GM12878 (cell line): ENCODE data around the gene LRRN4CL. TPM values are rescaled to one million over a fixed set of nuclear protein-coding genes. Genes with fewer than 3 reads are reported as not detected.

Experiments
- ATAC-seq: fragments of 200-7000 bp; cut with Tn5 transposase; 3 replicates; pipeline ENCODE4 v1.9.1; 2020; ENCODE audit warnings: mild to moderate bottlenecking, moderate library complexity
- BruUV-seq: library from RNA; stranded (reverse); fragments of 400-500 nt; replicated peaks from 2 replicates; lab custom pipeline; 2021; lab: Mats Ljungman, UMichigan
- CTCF ChIA-PET: fragments of 300-600 bp; sonication (Branson Sonifier 250); formaldehyde crosslinking; extraction: SDS; loops from one replicate; lab custom pipeline; 2021; ENCODE audit warnings: inconsistent platforms; lab: Yijun Ruan, JAX
- POLR2A ChIA-PET: fragments of 350-600 bp; formaldehyde crosslinking; extraction: SDS; loops from one replicate; lab custom pipeline; 2021; ENCODE audit warnings: inconsistent platforms; lab: Charles Lee
- RAD21 ChIA-PET: fragments of 300-600 bp; sonication (Branson Sonifier 250); formaldehyde crosslinking; loops from one replicate; lab custom pipeline; 2023; ENCODE audit warnings: antibody characterized with exemption; ENCODE audit not compliant: unreplicated experiment; lab: Charles Lee
- SMC1A ChIA-PET: fragments of 300-600 bp; sonication (Branson Sonifier 250); formaldehyde crosslinking; loops from one replicate; lab custom pipeline; 2023; ENCODE audit not compliant: unreplicated experiment, uncharacterized antibody; lab: Charles Lee
- DNase-seq: peaks from one replicate; pipeline ENCODE4 v3.0.0-alpha.2; 2011; ENCODE audit warnings: low read depth, low spot score
- FAIRE-seq: peaks from 3 replicates; lab custom pipeline; 2011; peaks lifted over from hg19 to GRCh38; lab: Jason Lieb, UNC
- H2AFZ ChIP-seq: 2 replicates; pipeline ENCODE4 v1.6.0; 2011; ENCODE audit warnings: low read depth, low read length, control low read depth; ENCODE audit not compliant: control insufficient read depth
- H3K27ac ChIP-seq: 2 replicates; pipeline ENCODE4 v1.5.1; 2011; ENCODE audit warnings: control low read depth; ENCODE audit not compliant: control insufficient read depth, insufficient read depth
- H3K27me3 ChIP-seq, 2 experiments: replicated peaks in 1 of 2; 2 replicates each; pipeline versions ENCODE4 v1.6.0 to v1.6.1; 2011; ENCODE audit warnings: low read length in 1 of 2; ENCODE audit not compliant: control insufficient read depth in 2 of 2, insufficient read depth in 2 of 2
- H3K36me3 ChIP-seq, 2 experiments: 2 replicates each; pipeline ENCODE4 v1.5.1; 2011; ENCODE audit warnings: low read length in 1 of 2; ENCODE audit not compliant: control insufficient read depth in 2 of 2, insufficient read depth in 2 of 2
- H3K4me1 ChIP-seq: 2 replicates; pipeline ENCODE4 v1.6.1; 2011; ENCODE audit warnings: mild to moderate bottlenecking, low read length, moderate library complexity, mixed read lengths; ENCODE audit not compliant: control insufficient read depth, insufficient read depth
- H3K4me2 ChIP-seq: 2 replicates; pipeline ENCODE4 v1.6.0; 2011; ENCODE audit warnings: control low read depth; ENCODE audit not compliant: control insufficient read depth, insufficient read depth
- H3K4me3 ChIP-seq: fragments of 200-600 bp; sonication (generic); 2 replicates; pipeline ENCODE4 v1.5.1; 2016
- H3K79me2 ChIP-seq: 2 replicates; pipeline ENCODE4 v1.6.0; 2011; ENCODE audit warnings: low read length; ENCODE audit not compliant: control insufficient read depth, insufficient read depth
- H3K9ac ChIP-seq: 2 replicates; pipeline ENCODE4 v1.8.0; 2011; ENCODE audit warnings: low read length, control low read depth, mixed read lengths; ENCODE audit not compliant: control insufficient read depth, insufficient read depth
- H3K9me3 ChIP-seq: replicated peaks from 3 replicates; pipeline ENCODE4 v1.5.1; 2011; ENCODE audit warnings: mild to moderate bottlenecking, low read length; ENCODE audit not compliant: control insufficient read depth, insufficient read depth
- H4K20me1 ChIP-seq: 2 replicates; pipeline ENCODE4 v1.6.0; 2011; ENCODE audit not compliant: control insufficient read depth, insufficient read depth
- CHD4 ChIP-seq: fragments of 200-600 bp; sonication (generic); IDR thresholded peaks from 2 replicates; pipeline ENCODE4 v1.6.1; 2016; ENCODE audit warnings: mild to moderate bottlenecking
- GABPA ChIP-seq: IDR thresholded peaks from 2 replicates; pipeline ENCODE4 v1.6.1; 2014; ENCODE audit warnings: antibody characterized with exemption, low read depth, mild to moderate bottlenecking, inconsistent platforms
- KLF5 ChIP-seq: fragments of 450-650 bp; IDR thresholded peaks from 2 replicates; pipeline ENCODE4 v1.6.1; 2014; ENCODE audit warnings: mild to moderate bottlenecking; ENCODE audit not compliant: partially characterized antibody
- NRF1 ChIP-seq: conservative IDR thresholded peaks from 2 replicates; pipeline ENCODE4 v1.6.1; 2011; ENCODE audit warnings: mild to moderate bottlenecking, low read depth, low read length, improper control_type of control experiment
- PAX8 ChIP-seq: fragments of 450-650 bp; IDR thresholded peaks from 2 replicates; pipeline ENCODE4 v1.6.1; 2017; ENCODE audit warnings: mild to moderate bottlenecking, moderate library complexity
- RAD21 ChIP-seq: IDR thresholded peaks from 2 replicates; pipeline ENCODE4 v1.6.1; 2011; ENCODE audit warnings: mild to moderate bottlenecking, low read depth, low read length, moderate library complexity; ENCODE audit not compliant: insufficient read depth
- RUNX3 ChIP-seq: IDR thresholded peaks from 2 replicates; pipeline ENCODE4 v1.6.1; 2012; ENCODE audit warnings: low read length, inconsistent platforms
- YBX1 ChIP-seq: fragments of 450-650 bp; IDR thresholded peaks from 2 replicates; pipeline ENCODE4 v1.6.1; 2016; ENCODE audit warnings: antibody characterized with exemption
- WGBS: methylation state at CpG from one replicate; pipeline ENCODE4 v1.1.6; 2016; ENCODE audit warnings: low lambda C conversion rate; ENCODE audit not compliant: insufficient replicate concordance, insufficient coverage; ENCODE audit errors: missing lambda C conversion rate; 5-methylcytosine and 5-hydroxymethylcytosine counted together
- in situ Hi-C: fragments of 300-500 bp; cut with MboI; formaldehyde crosslinking; loops from 9 replicates; pipeline ENCODE4 v1.14.3; 2018; ENCODE audit warnings: mixed read lengths
- intact Hi-C: fragments of 100-400 bp; cut with micrococcal nuclease; formaldehyde crosslinking; loops from one replicate; pipeline ENCODE4 v1.14.2; 2022; ENCODE audit not compliant: unreplicated experiment
- polyA plus RNA-seq, 11 experiments: library from polyadenylated mRNA; depleted of rRNA in 4 of 11; unstranded in 6 of 11; stranded (reverse) in 5 of 11; fragments of >200 nt; fragmentation: Nextera tagmentation in 4 of 11; fragmentation: Illumina TruSeq in 1 of 11; extraction: Ambion mirVana in 4 of 11; extraction: Trizol in 1 of 11; gene quantifications; 1 replicate in 1 of 11; 2 replicates in 10 of 11; pipeline versions ENCODE4 v1.2.1 to v1.2.3, GENCODE V29; 2011 to 2016; ENCODE audit warnings: inconsistent platforms in 2 of 11, missing spikeins in 2 of 11, low read depth in 1 of 11
- total RNA-seq, 4 experiments: library from RNA; depleted of rRNA in 3 of 4; stranded (reverse); fragments of >200 nt in 3 of 4; fragmentation: Illumina TruSeq in 1 of 4; extraction: Trizol in 1 of 4; gene quantifications; 2 replicates each; pipeline versions ENCODE4 v1.2.1 to v1.2.3, GENCODE V29; 2013 to 2021
- TF ChIP-seq, protein P1 (sequence below): fragments of 450-650 bp; IDR thresholded peaks from 2 replicates; pipeline ENCODE4 v1.6.1; 2018; ENCODE audit warnings: mild to moderate bottlenecking, low read depth, moderate library complexity; ENCODE audit not compliant: partially characterized antibody
- TF ChIP-seq, protein P2 (sequence below): IDR thresholded peaks from 2 replicates; pipeline ENCODE4 v1.6.1; 2012; ENCODE audit warnings: low read depth, low read length, improper control_type of control experiment
- TF ChIP-seq, protein P3 (sequence below): IDR thresholded peaks from 2 replicates; pipeline ENCODE4 v1.6.1; 2012; ENCODE audit warnings: low read depth, low read length, improper control_type of control experiment
- TF ChIP-seq, protein P4 (sequence below): IDR thresholded peaks from 2 replicates; pipeline ENCODE4 v1.6.1; 2012; ENCODE audit warnings: improper control_type of control experiment, low read depth, low read length; ENCODE audit not compliant: insufficient replicate concordance

The LRRN4CL gene
- total and polyA plus RNA-seq, 10 of the 15 experiments (the other 5 are each of a cell fraction or from before 2014, with no cell fraction given) = 0.01 to 0.06 TPM; not detected in 8

DNA sequence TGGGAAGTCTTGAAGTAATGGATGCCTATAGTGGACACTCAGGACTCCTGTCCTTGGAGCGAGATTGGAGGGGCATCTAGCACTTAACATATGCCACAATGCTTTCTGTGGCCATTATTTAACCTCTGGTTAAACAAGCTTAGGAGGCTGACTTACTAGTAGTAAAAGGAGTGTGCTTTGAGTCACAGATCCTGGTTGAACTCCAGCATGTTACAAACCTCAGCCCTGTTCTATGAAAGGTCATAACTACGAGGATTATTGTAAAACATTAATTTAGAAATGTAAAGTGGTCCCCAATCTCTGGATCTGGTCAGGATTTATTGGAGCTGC lies 16.2 kb downstream of the LRRN4CL start:
- BruUV-seq = no TSS peak
- H3K4me1 ChIP-seq = peaks cover 26% of the 10 kb centered on the region
- TF ChIP-seq RUNX3 = no peak
- no peak for TF ChIP-seq NRF1
- no peak for TF ChIP-seq GABPA
- TF ChIP-seq, protein P1, sequence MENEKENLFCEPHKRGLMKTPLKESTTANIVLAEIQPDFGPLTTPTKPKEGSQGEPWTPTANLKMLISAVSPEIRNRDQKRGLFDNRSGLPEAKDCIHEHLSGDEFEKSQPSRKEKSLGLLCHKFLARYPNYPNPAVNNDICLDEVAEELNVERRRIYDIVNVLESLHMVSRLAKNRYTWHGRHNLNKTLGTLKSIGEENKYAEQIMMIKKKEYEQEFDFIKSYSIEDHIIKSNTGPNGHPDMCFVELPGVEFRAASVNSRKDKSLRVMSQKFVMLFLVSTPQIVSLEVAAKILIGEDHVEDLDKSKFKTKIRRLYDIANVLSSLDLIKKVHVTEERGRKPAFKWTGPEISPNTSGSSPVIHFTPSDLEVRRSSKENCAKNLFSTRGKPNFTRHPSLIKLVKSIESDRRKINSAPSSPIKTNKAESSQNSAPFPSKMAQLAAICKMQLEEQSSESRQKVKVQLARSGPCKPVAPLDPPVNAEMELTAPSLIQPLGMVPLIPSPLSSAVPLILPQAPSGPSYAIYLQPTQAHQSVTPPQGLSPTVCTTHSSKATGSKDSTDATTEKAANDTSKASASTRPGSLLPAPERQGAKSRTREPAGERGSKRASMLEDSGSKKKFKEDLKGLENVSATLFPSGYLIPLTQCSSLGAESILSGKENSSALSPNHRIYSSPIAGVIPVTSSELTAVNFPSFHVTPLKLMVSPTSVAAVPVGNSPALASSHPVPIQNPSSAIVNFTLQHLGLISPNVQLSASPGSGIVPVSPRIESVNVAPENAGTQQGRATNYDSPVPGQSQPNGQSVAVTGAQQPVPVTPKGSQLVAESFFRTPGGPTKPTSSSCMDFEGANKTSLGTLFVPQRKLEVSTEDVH = no peak
- TF ChIP-seq YBX1 = no peak
- TF ChIP-seq KLF5 = no peak
- TF ChIP-seq PAX8 = no peak
- TF ChIP-seq, protein P2, sequence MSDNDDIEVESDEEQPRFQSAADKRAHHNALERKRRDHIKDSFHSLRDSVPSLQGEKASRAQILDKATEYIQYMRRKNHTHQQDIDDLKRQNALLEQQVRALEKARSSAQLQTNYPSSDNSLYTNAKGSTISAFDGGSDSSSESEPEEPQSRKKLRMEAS = no peak
- TF ChIP-seq, protein P3, sequence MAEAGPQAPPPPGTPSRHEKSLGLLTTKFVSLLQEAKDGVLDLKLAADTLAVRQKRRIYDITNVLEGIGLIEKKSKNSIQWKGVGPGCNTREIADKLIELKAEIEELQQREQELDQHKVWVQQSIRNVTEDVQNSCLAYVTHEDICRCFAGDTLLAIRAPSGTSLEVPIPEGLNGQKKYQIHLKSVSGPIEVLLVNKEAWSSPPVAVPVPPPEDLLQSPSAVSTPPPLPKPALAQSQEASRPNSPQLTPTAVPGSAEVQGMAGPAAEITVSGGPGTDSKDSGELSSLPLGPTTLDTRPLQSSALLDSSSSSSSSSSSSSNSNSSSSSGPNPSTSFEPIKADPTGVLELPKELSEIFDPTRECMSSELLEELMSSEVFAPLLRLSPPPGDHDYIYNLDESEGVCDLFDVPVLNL = no peak
- TF ChIP-seq, protein P4, sequence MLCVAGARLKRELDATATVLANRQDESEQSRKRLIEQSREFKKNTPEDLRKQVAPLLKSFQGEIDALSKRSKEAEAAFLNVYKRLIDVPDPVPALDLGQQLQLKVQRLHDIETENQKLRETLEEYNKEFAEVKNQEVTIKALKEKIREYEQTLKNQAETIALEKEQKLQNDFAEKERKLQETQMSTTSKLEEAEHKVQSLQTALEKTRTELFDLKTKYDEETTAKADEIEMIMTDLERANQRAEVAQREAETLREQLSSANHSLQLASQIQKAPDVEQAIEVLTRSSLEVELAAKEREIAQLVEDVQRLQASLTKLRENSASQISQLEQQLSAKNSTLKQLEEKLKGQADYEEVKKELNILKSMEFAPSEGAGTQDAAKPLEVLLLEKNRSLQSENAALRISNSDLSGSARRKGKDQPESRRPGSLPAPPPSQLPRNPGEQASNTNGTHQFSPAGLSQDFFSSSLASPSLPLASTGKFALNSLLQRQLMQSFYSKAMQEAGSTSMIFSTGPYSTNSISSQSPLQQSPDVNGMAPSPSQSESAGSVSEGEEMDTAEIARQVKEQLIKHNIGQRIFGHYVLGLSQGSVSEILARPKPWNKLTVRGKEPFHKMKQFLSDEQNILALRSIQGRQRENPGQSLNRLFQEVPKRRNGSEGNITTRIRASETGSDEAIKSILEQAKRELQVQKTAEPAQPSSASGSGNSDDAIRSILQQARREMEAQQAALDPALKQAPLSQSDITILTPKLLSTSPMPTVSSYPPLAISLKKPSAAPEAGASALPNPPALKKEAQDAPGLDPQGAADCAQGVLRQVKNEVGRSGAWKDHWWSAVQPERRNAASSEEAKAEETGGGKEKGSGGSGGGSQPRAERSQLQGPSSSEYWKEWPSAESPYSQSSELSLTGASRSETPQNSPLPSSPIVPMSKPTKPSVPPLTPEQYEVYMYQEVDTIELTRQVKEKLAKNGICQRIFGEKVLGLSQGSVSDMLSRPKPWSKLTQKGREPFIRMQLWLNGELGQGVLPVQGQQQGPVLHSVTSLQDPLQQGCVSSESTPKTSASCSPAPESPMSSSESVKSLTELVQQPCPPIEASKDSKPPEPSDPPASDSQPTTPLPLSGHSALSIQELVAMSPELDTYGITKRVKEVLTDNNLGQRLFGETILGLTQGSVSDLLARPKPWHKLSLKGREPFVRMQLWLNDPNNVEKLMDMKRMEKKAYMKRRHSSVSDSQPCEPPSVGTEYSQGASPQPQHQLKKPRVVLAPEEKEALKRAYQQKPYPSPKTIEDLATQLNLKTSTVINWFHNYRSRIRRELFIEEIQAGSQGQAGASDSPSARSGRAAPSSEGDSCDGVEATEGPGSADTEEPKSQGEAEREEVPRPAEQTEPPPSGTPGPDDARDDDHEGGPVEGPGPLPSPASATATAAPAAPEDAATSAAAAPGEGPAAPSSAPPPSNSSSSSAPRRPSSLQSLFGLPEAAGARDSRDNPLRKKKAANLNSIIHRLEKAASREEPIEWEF = no peak
- no peak for TF ChIP-seq RAD21
- no peak for TF ChIP-seq CHD4
- no peaks in the 10 kb centered on the region for H3K9me3 ChIP-seq
- no peaks in the 10 kb centered on the region; the same call in 1 of the 2 replicates for H4K20me1 ChIP-seq
- H3K9ac ChIP-seq = no peak overlapping the region
- no peak overlapping the region for H3K27ac ChIP-seq
- CTCF ChIA-PET = interaction anchor here (1.2 to 2.5 kb wide), 4 partner anchors 10 to 292 kb away, joined by 3 to 9 read pairs (median 4); no protein-coding TSS in a partner anchor
- ATAC-seq (no peak), FAIRE-seq (no peak), DNase-seq (no peak)
- in situ Hi-C loops = no loop called here
- POLR2A ChIA-PET = interaction anchor here (0.6 to 16.2 kb wide), 9 partner anchors 8 to 89 kb away, joined by 3 to 295 read pairs (median 9); partner anchors contain the start of genes C11orf98, CSKMT, GANAB and INTS5
- H3K36me3 ChIP-seq = peaks cover 0 to 10% of the 10 kb centered on the region in 2 experiments; a peak in 1 of 4 replicates
- intact Hi-C loops = loop anchor here (5.0 kb wide), 2 partner anchors 61 to 189 kb away; partner anchors contain the start of genes EML3 and ROM1
- SMC1A ChIA-PET = interaction anchor here (1.0 to 1.5 kb wide), 5 partner anchors 21 to 278 kb away, joined by 3 to 6 read pairs (median 4); partner anchors contain the start of gene HNRNPUL2
- WGBS = 69% methylated on average over 2 of the region's 2 CpGs
- peak overlapping the region; percentile 88; the same call in 1 of the 2 replicates for H3K4me3 ChIP-seq
- H3K4me2 ChIP-seq = peak overlapping the region; percentile 64
- peaks cover 42% of the 10 kb centered on the region for H3K79me2 ChIP-seq
- H2AFZ ChIP-seq = no peak overlapping the region
- no peaks in the 10 kb centered on the region for H3K27me3 ChIP-seq
- RAD21 ChIA-PET = interaction anchor here (0.6 to 1.6 kb wide), 3 partner anchors 8 to 122 kb away, joined by 3 to 6 read pairs (median 3); partner anchors contain the start of genes C11orf98 and CSKMT
